Colonic mucosa (tissue), 4 donors: ENCODE results near the gene RADIL. TPM values are rescaled to one million over a fixed set of nuclear protein-coding genes. Genes with fewer than 3 reads are reported as not detected.

ENCODE experiments used
- DNase-seq: peaks from one replicate; pipeline ENCODE4 v3.0.0-alpha.2; 2020
- H3K27ac ChIP-seq: fragments of 200-600 bp; one replicate; pipeline ENCODE4 v1.8.0; 2021
- H3K27me3 ChIP-seq: fragments of 200-600 bp; one replicate; pipeline ENCODE4 v1.8.0; 2021
- H3K36me3 ChIP-seq: fragments of 200-600 bp; one replicate; pipeline ENCODE4 v1.8.0; 2021
- H3K4me1 ChIP-seq: fragments of 200-600 bp; one replicate; pipeline ENCODE4 v1.8.0; 2021; ENCODE audit warnings: mild to moderate bottlenecking
- H3K4me3 ChIP-seq: fragments of 200-600 bp; one replicate; pipeline ENCODE4 v1.8.0; 2021
- H3K9ac ChIP-seq, 2 donors: one replicate each; pipeline ENCODE4 v1.7.0; 2013; ENCODE audit warnings: control low read depth in 2 of 2, low read depth in 2 of 2, low read length in 2 of 2
- H3K9me3 ChIP-seq: fragments of 200-600 bp; one replicate; pipeline ENCODE4 v1.8.0; 2021
- CTCF ChIP-seq: fragments of 200-600 bp; IDR thresholded peaks from one replicate; pipeline ENCODE4 v1.8.0; 2022; ENCODE audit warnings: antibody characterized with exemption, mild to moderate bottlenecking
- intact Hi-C: fragments of 100-400 bp; cut with DNase I; formaldehyde crosslinking; loops from one replicate; pipeline ENCODE4 v1.14.1; 2022
- total RNA-seq, 2 donors: library from RNA; stranded (reverse); fragmentation: NEBNext Ultra II Directional in 1 of 2; extraction: Animal tissue kit (Norgen Biotek cat#: 25700) in 1 of 2; gene quantifications; one replicate each; pipeline ENCODE4 v1.2.1, GENCODE V29; 2021
- donor health status: healthy.
- donor health status: DM: no; HTN: no; CAD: no.
- donor health status: DM: no; HTN: no; CAD: no.

The RADIL gene
- total RNA-seq, 2 donors from 2014 or later = 0.54 to 1.9 TPM

- no peaks in the 10 kb centered on the region for H3K27me3 ChIP-seq
- no peak overlapping the region for H3K4me3 ChIP-seq
- H3K4me1 ChIP-seq = peaks cover 8% of the 10 kb centered on the region
- peaks cover 8% of the 10 kb centered on the region for H3K36me3 ChIP-seq
- no peak for TF ChIP-seq CTCF
- intact Hi-C loops = no loop called here
- no peak overlapping the region for H3K9ac ChIP-seq
- H3K27ac ChIP-seq = no peak overlapping the region
- H3K9me3 ChIP-seq = no peaks in the 10 kb centered on the region
- no peak for DNase-seq
Measured at GRCh38 chr7:4788627-4789189, 94.8 kb downstream of the RADIL start.

DNA sequence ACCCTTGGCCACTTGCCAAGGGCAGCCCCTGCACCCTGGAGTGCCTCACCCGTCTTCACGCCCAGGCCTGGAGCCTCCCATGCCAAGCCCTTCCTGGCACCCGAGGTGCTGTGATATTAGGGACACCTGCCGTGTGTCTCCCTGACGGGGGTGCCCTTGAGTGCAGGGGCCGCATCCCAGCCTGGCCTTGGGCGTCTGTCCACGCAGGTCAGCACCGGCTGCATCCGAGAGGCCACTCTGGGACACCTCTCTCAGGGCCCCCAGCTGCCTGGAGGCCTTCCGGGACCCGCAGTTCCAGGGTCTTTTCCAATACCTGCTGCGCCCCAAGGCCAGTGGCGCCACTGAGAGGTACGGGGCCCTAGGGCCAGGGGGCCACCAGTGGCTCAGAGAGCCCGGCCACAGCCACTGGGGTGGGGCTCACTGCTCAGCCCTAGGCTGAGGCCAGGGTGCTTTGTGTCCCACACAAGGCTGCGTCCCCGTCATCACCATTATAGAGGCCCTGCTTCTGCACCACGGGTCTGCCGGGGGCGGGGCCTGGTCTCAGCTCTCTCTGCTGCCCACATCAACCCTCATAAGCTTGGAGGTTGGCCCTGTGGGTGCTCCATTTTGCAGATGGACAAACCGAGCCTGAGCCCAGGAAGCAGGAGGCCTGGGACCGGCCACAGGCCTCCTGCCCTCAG lies 95.4 kb downstream of the RADIL start:
- DNase-seq = no peak
- Histone ChIP-seq H3K36me3 (peaks cover 8% of the 10 kb centered on the region), H3K4me3 (no peak overlapping the region), H3K4me1 (peaks cover 8% of the 10 kb centered on the region), H3K27me3 (no peaks in the 10 kb centered on the region), H3K9ac (no peak overlapping the region), H3K27ac (no peak overlapping the region), H3K9me3 (no peaks in the 10 kb centered on the region)
- intact Hi-C loops = no loop called here
- no peak for TF ChIP-seq CTCF

- TF ChIP-seq CTCF = no peak
- Histone ChIP-seq H3K4me1 (peaks cover 2% of the 10 kb centered on the region), H3K4me3 (no peak overlapping the region), H3K36me3 (peaks cover 8% of the 10 kb centered on the region), H3K27me3 (no peaks in the 10 kb centered on the region), H3K27ac (no peak overlapping the region), H3K9ac (no peak overlapping the region), H3K9me3 (no peaks in the 10 kb centered on the region)
- intact Hi-C loops = no loop called here
- DNase-seq = no peak
Measured at GRCh38 chr7:4787541-4787940, 96.0 kb downstream of the RADIL start.

DNA sequence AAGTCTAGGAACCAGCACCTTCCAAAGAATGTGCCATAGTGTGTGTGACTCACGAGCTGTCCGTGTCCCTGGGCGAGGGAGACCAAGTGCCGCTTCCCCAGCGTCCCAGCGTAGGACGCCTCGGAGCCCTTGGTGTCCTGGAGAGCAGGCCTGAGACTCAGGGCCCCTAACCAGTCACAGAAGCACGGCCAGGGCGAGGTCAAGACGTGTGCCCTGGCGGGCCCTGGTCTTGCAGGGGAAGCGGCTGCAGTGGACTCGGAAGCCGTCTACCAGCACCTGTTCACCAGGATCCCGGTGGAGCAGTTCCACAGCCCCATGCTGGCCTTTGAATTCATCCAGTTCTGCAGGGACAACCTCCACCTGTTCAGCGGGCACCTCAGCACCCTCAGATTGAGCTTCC lies 97.5 kb downstream of the RADIL start:
- intact Hi-C loops = no loop called here
- H3K36me3 ChIP-seq = peaks cover 8% of the 10 kb centered on the region
- no peaks in the 10 kb centered on the region for H3K4me1 ChIP-seq
- no peak overlapping the region for H3K4me3 ChIP-seq
- H3K9me3 ChIP-seq = no peaks in the 10 kb centered on the region
- no peak for DNase-seq
- H3K27me3 ChIP-seq = no peaks in the 10 kb centered on the region
- no peak overlapping the region for H3K27ac ChIP-seq
- H3K9ac ChIP-seq = no peak overlapping the region
- no peak for TF ChIP-seq CTCF

GRCh38 chr7:4785371-4785770 lies 98.1 kb downstream of the RADIL start:
- TF ChIP-seq CTCF = no peak
- intact Hi-C loops = no loop called here
- Histone ChIP-seq H3K9me3 (no peaks in the 10 kb centered on the region), H3K27ac (no peak overlapping the region), H3K9ac (no peak overlapping the region), H3K4me3 (no peak overlapping the region), H3K36me3 (peaks cover 8% of the 10 kb centered on the region), H3K4me1 (no peaks in the 10 kb centered on the region), H3K27me3 (no peaks in the 10 kb centered on the region)
- no peak for DNase-seq
